ENCODE results near the gene MTX1. TPM values are rescaled to one million over a fixed set of nuclear protein-coding genes. Genes with fewer than 3 reads are reported as not detected.
"Not testable (repeated sequence)": the region's sequence is repeated elsewhere in the genome, so short reads cannot be mapped to it uniquely, and the experiment has no call there.

MTX1 gene
- total RNA-seq, 2 experiments from 2014 or later, result 31.5 to 31.7 TPM

GRCh38 chr1:155187456-155187891 is 21.0 kb upstream of the MTX1 start:
- Mint-ChIP-seq H3K4me1 (peaks cover 11% of the 10 kb centered on the region), H3K36me3 (peaks cover 9% of the 10 kb centered on the region), H3K27me3 (no peaks in the 10 kb centered on the region), H3K27ac (no peak overlapping the region), H3K9me3 (no peaks in the 10 kb centered on the region), H3K4me3 (no peak overlapping the region)
- ATAC-seq (ENCODE audit: low read depth) (no peak), DNase-seq (no peak)
- POLR2A ChIA-PET, result no interaction called here

GRCh38 chr1:155188268-155188667 is 20.2 kb upstream of the MTX1 start:
- peaks cover 6% of the 10 kb centered on the region for H3K36me3 Mint-ChIP-seq
- no peaks in the 10 kb centered on the region for H3K27me3 Mint-ChIP-seq
- peak overlapping the region; percentile 71 for H3K27ac Mint-ChIP-seq
- H3K9me3 Mint-ChIP-seq, result no peaks in the 10 kb centered on the region
- peaks cover 16% of the 10 kb centered on the region for H3K4me1 Mint-ChIP-seq
- POLR2A ChIA-PET, result no interaction called here
- DNase-seq (no peak), ATAC-seq (ENCODE audit: low read depth) (no peak)
- H3K4me3 Mint-ChIP-seq, result peak overlapping the region; percentile 10

- POLR2A ChIA-PET; H3K36me3 Mint-ChIP-seq; DNase-seq; H3K27ac Mint-ChIP-seq; H3K9me3 Mint-ChIP-seq; H3K27me3 Mint-ChIP-seq; H3K4me3 Mint-ChIP-seq; ATAC-seq (ENCODE audit: low read depth): not testable (repeated sequence)
- H3K4me1 Mint-ChIP-seq, result peaks cover 28% of the 10 kb centered on the region
Observed at GRCh38 chr1:155189926-155190325, 18.6 kb upstream of the MTX1 start.

GRCh38 chr1:155191904-155192303 is 16.6 kb upstream of the MTX1 start:
- no peaks in the 10 kb centered on the region for H3K27me3 Mint-ChIP-seq
- peak overlapping the region; percentile 97 for H3K27ac Mint-ChIP-seq
- peak overlapping the region; percentile 72 for H3K4me3 Mint-ChIP-seq
- no peaks in the 10 kb centered on the region for H3K9me3 Mint-ChIP-seq
- H3K4me1 Mint-ChIP-seq, result peaks cover 32% of the 10 kb centered on the region
- DNase-seq (no peak), ATAC-seq (ENCODE audit: low read depth) (no peak)
- POLR2A ChIA-PET, result interaction anchor here (0.8 to 3.5 kb wide), 3 partner anchors 14 to 17 kb away, joined by 4 to 65 read pairs (median 6); partner anchors contain the start of genes MTX1 and THBS3
- H3K36me3 Mint-ChIP-seq, result peaks cover 2% of the 10 kb centered on the region

- H3K27ac Mint-ChIP-seq, result peak overlapping the region; percentile 97
- peaks cover 32% of the 10 kb centered on the region for H3K4me1 Mint-ChIP-seq
- no peaks in the 10 kb centered on the region for H3K9me3 Mint-ChIP-seq
- H3K27me3 Mint-ChIP-seq, result no peaks in the 10 kb centered on the region
- ATAC-seq (ENCODE audit: low read depth) (no peak), DNase-seq (no peak)
- H3K4me3 Mint-ChIP-seq, result peak overlapping the region; percentile 92
- POLR2A ChIA-PET, result interaction anchor here (0.6 to 3.5 kb wide), 13 partner anchors 9 to 553 kb away, joined by 3 to 78 read pairs (median 7); partner anchors contain the start of genes KRTCAP2, MTX1, SCAMP3 and THBS3
- H3K36me3 Mint-ChIP-seq, result peaks cover 2% of the 10 kb centered on the region
Observed at GRCh38 chr1:155192346-155193274, 15.9 kb upstream of the MTX1 start.

GRCh38 chr1:155193275-155193990 is 15.1 kb upstream of the MTX1 start:
- Mint-ChIP-seq H3K4me3 (peak overlapping the region; percentile 92), H3K27ac (peak overlapping the region; percentile 97), H3K9me3 (no peaks in the 10 kb centered on the region)

GRCh38 chr1:155193991-155194240 is 14.6 kb upstream of the MTX1 start:
- Mint-ChIP-seq H3K4me3 (peak overlapping the region; percentile 92), H3K27ac (peak overlapping the region; percentile 97), H3K4me1 (peaks cover 27% of the 10 kb centered on the region)
- not testable (repeated sequence) for H3K36me3 Mint-ChIP-seq; H3K9me3 Mint-ChIP-seq; ATAC-seq (ENCODE audit: low read depth); DNase-seq; H3K27me3 Mint-ChIP-seq
- POLR2A ChIA-PET, result interaction anchor here (0.8 to 3.5 kb wide), 16 partner anchors 9 to 342 kb away, joined by 3 to 78 read pairs (median 6); partner anchors contain the start of genes KRTCAP2, MTX1, PBXIP1 and SCAMP3

More at GRCh38 chr1:155193275-155193990, 15.1 kb upstream of the MTX1 start:
- Mint-ChIP-seq H3K4me1 (peaks cover 27% of the 10 kb centered on the region), H3K36me3 (no peaks in the 10 kb centered on the region), H3K27me3 (no peaks in the 10 kb centered on the region)
- DNase-seq (peak; percentile 84), ATAC-seq (ENCODE audit: low read depth) (peak; percentile 51)
- POLR2A ChIA-PET, result interaction anchor here (0.6 to 3.5 kb wide), 17 partner anchors 9 to 552 kb away, joined by 3 to 78 read pairs (median 7); partner anchors contain the start of genes KRTCAP2, MTX1, PBXIP1 and SCAMP3

GRCh38 chr1:155195201-155196102 is 13.0 kb upstream of the MTX1 start:
- Mint-ChIP-seq H3K27me3 (no peaks in the 10 kb centered on the region), H3K4me3 (peak overlapping the region; percentile 73), H3K36me3 (no peaks in the 10 kb centered on the region), H3K4me1 (peaks cover 27% of the 10 kb centered on the region), H3K9me3 (no peaks in the 10 kb centered on the region), H3K27ac (peak overlapping the region; percentile 74)
- POLR2A ChIA-PET, result interaction anchor here (0.6 to 3.5 kb wide), 13 partner anchors 8 to 862 kb away, joined by 3 to 78 read pairs (median 9); partner anchors contain the start of genes KRTCAP2, MTX1, SCAMP3 and THBS3
- no peak for ATAC-seq (ENCODE audit: low read depth)
- DNase-seq, result no peak

- ATAC-seq (ENCODE audit: low read depth), result no peak
- Mint-ChIP-seq H3K4me3 (no peak overlapping the region), H3K36me3 (no peaks in the 10 kb centered on the region), H3K27me3 (no peaks in the 10 kb centered on the region), H3K27ac (no peak overlapping the region), H3K9me3 (no peaks in the 10 kb centered on the region), H3K4me1 (peaks cover 27% of the 10 kb centered on the region)
- no peak for DNase-seq
- POLR2A ChIA-PET, result interaction anchor here (0.6 to 0.8 kb wide), 2 partner anchors 42 to 48 kb away, joined by 3 read pairs; no protein-coding TSS in a partner anchor
Observed at GRCh38 chr1:155196103-155196892, 12.2 kb upstream of the MTX1 start.

- DNase-seq, result no peak
- ATAC-seq (ENCODE audit: low read depth), result no peak
- H3K36me3 Mint-ChIP-seq, result no peaks in the 10 kb centered on the region
- H3K9me3 Mint-ChIP-seq, result no peaks in the 10 kb centered on the region
- H3K4me1 Mint-ChIP-seq, result peaks cover 25% of the 10 kb centered on the region
- H3K4me3 Mint-ChIP-seq, result no peak overlapping the region
- no peak overlapping the region for H3K27ac Mint-ChIP-seq
- H3K27me3 Mint-ChIP-seq, result no peaks in the 10 kb centered on the region
- POLR2A ChIA-PET, result no interaction called here
Observed at GRCh38 chr1:155196893-155197638, 11.4 kb upstream of the MTX1 start.

GRCh38 chr1:155197901-155198546 is 10.5 kb upstream of the MTX1 start:
- no peak for DNase-seq
- POLR2A ChIA-PET, result no interaction called here
- H3K27me3 Mint-ChIP-seq, result no peaks in the 10 kb centered on the region
- no peak overlapping the region for H3K4me3 Mint-ChIP-seq
- ATAC-seq (ENCODE audit: low read depth), result no peak
- no peak overlapping the region for H3K27ac Mint-ChIP-seq
- peaks cover 16% of the 10 kb centered on the region for H3K4me1 Mint-ChIP-seq
- H3K36me3 Mint-ChIP-seq, result no peaks in the 10 kb centered on the region
- H3K9me3 Mint-ChIP-seq, result no peaks in the 10 kb centered on the region
